Caco-2 (cell line): Measurements from ENCODE around the gene MFRP. TPM values are rescaled to one million over a fixed set of nuclear protein-coding genes. Genes with fewer than 3 reads are reported as not detected.

ENCODE experiments used
- BruUV-seq: library from RNA; stranded (reverse); fragments of 400-500 nt; replicated peaks from 2 replicates; lab custom pipeline; 2021; lab: Mats Ljungman, UMichigan
- CTCF ChIA-PET: fragments of 300-600 bp; sonication (Branson Sonifier 250); formaldehyde crosslinking; loops from one replicate; lab custom pipeline; 2022; ENCODE audit warnings: antibody characterized with exemption; lab: Charles Lee
- POLR2A ChIA-PET: fragments of 300-600 bp; sonication (Branson Sonifier 250); formaldehyde crosslinking; loops from one replicate; lab custom pipeline; 2022; ENCODE audit warnings: antibody characterized with exemption; lab: Charles Lee
- DNase-seq, 2 experiments: peaks; one replicate each; pipeline versions ENCODE4 v3.0.0 to v3.0.0-alpha.2; 2020 to 2022
- H3K27me3 ChIP-seq: replicated peaks from 2 replicates; pipeline ENCODE4 v1.6.0; 2011; ENCODE audit warnings: low read length; ENCODE audit not compliant: control insufficient read depth, insufficient read depth
- H3K36me3 ChIP-seq: 2 replicates; pipeline ENCODE4 v1.5.1; 2011; ENCODE audit warnings: low read length; ENCODE audit not compliant: control insufficient read depth, insufficient read depth
- H3K4me1 ChIP-seq: fragments of 250-450 bp; sonication (Bioruptor Pico); 2 replicates; pipeline ENCODE4 v1.5.1; 2020; ENCODE audit warnings: mild to moderate bottlenecking
- H3K4me3 ChIP-seq: 2 replicates; pipeline ENCODE4 v1.5.1; 2011; ENCODE audit warnings: low read depth, mild to moderate bottlenecking, control low read depth, low read length
- H3K9me3 ChIP-seq: fragments of 250-450 bp; sonication (Bioruptor Pico); 2 replicates; pipeline ENCODE4 v1.5.1; 2020; ENCODE audit warnings: mild to moderate bottlenecking, moderate library complexity
- H3K27ac Mint-ChIP-seq: one replicate; pipeline ENCODE4 v1.8.0; 2022; ENCODE audit warnings: mixed read lengths; ENCODE audit not compliant: unreplicated experiment
- H3K27me3 Mint-ChIP-seq: one replicate; pipeline ENCODE4 v1.8.0; 2022; ENCODE audit warnings: mixed read lengths; ENCODE audit not compliant: insufficient read depth, unreplicated experiment
- H3K36me3 Mint-ChIP-seq: one replicate; pipeline ENCODE4 v1.8.0; 2022; ENCODE audit warnings: mild to moderate bottlenecking, mixed read lengths; ENCODE audit not compliant: insufficient read depth, unreplicated experiment
- H3K4me1 Mint-ChIP-seq: one replicate; pipeline ENCODE4 v1.8.0; 2022; ENCODE audit warnings: low read depth, mixed read lengths; ENCODE audit not compliant: unreplicated experiment
- H3K4me3 Mint-ChIP-seq: one replicate; pipeline ENCODE4 v1.8.0; 2022; ENCODE audit warnings: mild to moderate bottlenecking, moderate library complexity, mixed read lengths; ENCODE audit not compliant: unreplicated experiment
- H3K9me3 Mint-ChIP-seq: one replicate; pipeline ENCODE4 v1.8.0; 2022; ENCODE audit warnings: mixed read lengths; ENCODE audit not compliant: unreplicated experiment
- intact Hi-C: fragments of 100-400 bp; cut with micrococcal nuclease; formaldehyde crosslinking; loops from one replicate; pipeline ENCODE4 v1.10.0; 2022; ENCODE audit not compliant: unreplicated experiment
- total RNA-seq: library from RNA; stranded (reverse); gene quantifications from 2 replicates; pipeline ENCODE4 v1.2.3, GENCODE V29; 2022
- TF ChIP-seq, protein P1 (sequence below), 2 experiments: fragments of 200-600 bp in 1 of 2; IDR thresholded peaks; 1 replicate in 1 of 2; 2 replicates in 1 of 2; pipeline versions ENCODE4 v1.5.1 to v1.8.0; 2011 to 2022; ENCODE audit warnings: antibody characterized with exemption in 1 of 2, control low read depth in 1 of 2, inconsistent platforms in 1 of 2, low read depth in 1 of 2, low read length in 1 of 2, mild to moderate bottlenecking in 1 of 2, moderate library complexity in 1 of 2; ENCODE audit not compliant: insufficient read depth in 1 of 2, severe bottlenecking in 1 of 2, unreplicated experiment in 1 of 2

Gene MFRP
- total RNA-seq, 1 experiment from 2014 or later = not detected

DNA sequence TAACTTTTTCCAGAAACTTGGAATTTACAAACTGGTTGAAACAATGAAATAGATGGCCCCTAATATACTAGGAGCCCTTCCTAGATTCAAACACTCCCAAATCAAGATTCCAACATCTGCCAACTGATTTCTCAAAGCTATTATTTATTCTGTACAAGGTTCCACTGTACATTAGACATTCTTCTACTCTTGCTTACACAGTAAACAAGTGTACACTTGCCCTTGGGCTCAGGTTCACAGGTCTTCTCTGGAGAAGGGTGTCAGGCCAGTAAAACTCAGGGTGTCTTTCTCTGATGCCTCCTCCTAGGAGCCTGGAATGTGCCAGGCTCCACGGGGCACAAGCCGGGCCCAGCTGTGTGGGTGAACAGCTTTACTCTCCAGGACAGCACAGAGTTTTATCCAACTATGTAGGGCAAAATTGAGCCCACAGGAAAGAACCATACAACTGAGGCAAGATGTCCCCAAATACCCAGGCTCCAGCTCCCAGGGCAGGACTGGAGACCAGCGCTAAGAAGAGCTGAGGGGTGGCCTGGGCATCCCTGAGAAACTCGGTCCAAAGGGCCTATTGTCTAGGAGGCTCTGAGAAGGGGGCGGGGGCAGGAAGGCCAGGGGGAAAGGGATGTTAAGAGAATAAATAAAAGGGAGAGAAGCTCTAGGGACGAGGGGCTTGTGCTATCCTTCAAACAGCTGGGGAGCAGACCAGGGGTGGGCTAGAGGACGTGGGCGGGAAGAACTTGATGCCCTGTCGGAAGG is 8.8 kb upstream of the MFRP start:
- POLR2A ChIA-PET = no interaction called here
- no peaks in the 10 kb centered on the region for H3K9me3 Mint-ChIP-seq
- Histone ChIP-seq H3K9me3 (no peaks in the 10 kb centered on the region), H3K36me3 (peaks cover 6% of the 10 kb centered on the region; the same call in 1 of the 2 replicates), H3K4me1 (peaks cover 7% of the 10 kb centered on the region; the same call in 1 of the 2 replicates), H3K27me3 (no peaks in the 10 kb centered on the region), H3K4me3 (no peak overlapping the region)
- CTCF ChIA-PET = interaction anchor here (0.6 to 1.8 kb wide), 4 partner anchors 15 to 149 kb away, joined by 3 to 7 read pairs (median 5); partner anchors contain the start of gene CBL
- H3K4me3 Mint-ChIP-seq = no peak overlapping the region
- no TSS peak for BruUV-seq
- DNase-seq = no peak
- peaks cover 8% of the 10 kb centered on the region for H3K4me1 Mint-ChIP-seq
- H3K36me3 Mint-ChIP-seq = peaks cover 29% of the 10 kb centered on the region
- peaks cover 3% of the 10 kb centered on the region for H3K27me3 Mint-ChIP-seq
- intact Hi-C loops = no loop called here
- TF ChIP-seq, protein P1, sequence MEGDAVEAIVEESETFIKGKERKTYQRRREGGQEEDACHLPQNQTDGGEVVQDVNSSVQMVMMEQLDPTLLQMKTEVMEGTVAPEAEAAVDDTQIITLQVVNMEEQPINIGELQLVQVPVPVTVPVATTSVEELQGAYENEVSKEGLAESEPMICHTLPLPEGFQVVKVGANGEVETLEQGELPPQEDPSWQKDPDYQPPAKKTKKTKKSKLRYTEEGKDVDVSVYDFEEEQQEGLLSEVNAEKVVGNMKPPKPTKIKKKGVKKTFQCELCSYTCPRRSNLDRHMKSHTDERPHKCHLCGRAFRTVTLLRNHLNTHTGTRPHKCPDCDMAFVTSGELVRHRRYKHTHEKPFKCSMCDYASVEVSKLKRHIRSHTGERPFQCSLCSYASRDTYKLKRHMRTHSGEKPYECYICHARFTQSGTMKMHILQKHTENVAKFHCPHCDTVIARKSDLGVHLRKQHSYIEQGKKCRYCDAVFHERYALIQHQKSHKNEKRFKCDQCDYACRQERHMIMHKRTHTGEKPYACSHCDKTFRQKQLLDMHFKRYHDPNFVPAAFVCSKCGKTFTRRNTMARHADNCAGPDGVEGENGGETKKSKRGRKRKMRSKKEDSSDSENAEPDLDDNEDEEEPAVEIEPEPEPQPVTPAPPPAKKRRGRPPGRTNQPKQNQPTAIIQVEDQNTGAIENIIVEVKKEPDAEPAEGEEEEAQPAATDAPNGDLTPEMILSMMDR (IDR thresholded peaks at IDR 0.05; ENCODE audit: insufficient read depth in 1 of 2, low read depth in 1 of 2, low read length in 1 of 2, severe bottlenecking in 1 of 2, unreplicated experiment in 1 of 2) = no peak
- no peak overlapping the region for H3K27ac Mint-ChIP-seq

DNA sequence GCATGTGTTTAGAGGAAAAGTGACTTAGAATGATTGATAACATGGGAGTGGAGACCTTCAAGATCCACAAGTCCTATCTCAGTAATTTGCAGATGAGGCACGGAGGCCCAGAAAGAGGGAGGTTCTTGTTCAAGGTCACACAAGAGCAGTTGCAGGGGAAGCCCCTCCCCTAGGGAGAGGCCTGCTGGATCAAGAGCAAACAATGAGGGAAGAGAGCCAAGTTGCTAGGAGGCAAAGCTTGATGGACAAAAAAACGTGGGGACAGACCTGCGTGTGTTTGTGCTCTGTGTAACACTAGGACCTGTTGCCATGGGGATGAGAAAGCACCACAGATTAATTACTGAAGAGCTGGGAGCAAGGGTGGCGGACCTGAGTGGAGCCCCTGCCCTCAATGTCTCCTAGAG is 6.4 kb upstream of the MFRP start:
- no peak overlapping the region for H3K4me3 Mint-ChIP-seq
- H3K27ac Mint-ChIP-seq = no peak overlapping the region
- no TSS peak for BruUV-seq
- TF ChIP-seq, protein P1 (IDR thresholded peaks at IDR 0.05; ENCODE audit: insufficient read depth in 1 of 2, low read depth in 1 of 2, low read length in 1 of 2, severe bottlenecking in 1 of 2, unreplicated experiment in 1 of 2) = no peak
- peak in 1 of 2 experiments; percentile 47 for DNase-seq
- H3K4me1 ChIP-seq = peaks cover 7% of the 10 kb centered on the region; the same call in 1 of the 2 replicates
- no peaks in the 10 kb centered on the region for H3K9me3 ChIP-seq
- peaks cover 8% of the 10 kb centered on the region for H3K4me1 Mint-ChIP-seq
- ChIA-PET POLR2A (no interaction called here), CTCF (interaction anchor here (1.1 to 2.5 kb wide), 2 partner anchors 13 to 15 kb away, joined by 3 to 15 read pairs; no protein-coding TSS in a partner anchor)
- H3K4me3 ChIP-seq = no peak overlapping the region
- H3K9me3 Mint-ChIP-seq = no peaks in the 10 kb centered on the region
- intact Hi-C loops = loop anchor here (1.0 to 2.0 kb wide), 2 partner anchors 16 to 21 kb away; no protein-coding TSS in a partner anchor
- H3K36me3 Mint-ChIP-seq = peaks cover 17% of the 10 kb centered on the region
- peaks cover 3% of the 10 kb centered on the region for H3K27me3 Mint-ChIP-seq
- H3K36me3 ChIP-seq = 0 out of 2 replicates have a peak, but pooled peaks cover 1% of the 10 kb centered on the region
- no peaks in the 10 kb centered on the region for H3K27me3 ChIP-seq

DNA sequence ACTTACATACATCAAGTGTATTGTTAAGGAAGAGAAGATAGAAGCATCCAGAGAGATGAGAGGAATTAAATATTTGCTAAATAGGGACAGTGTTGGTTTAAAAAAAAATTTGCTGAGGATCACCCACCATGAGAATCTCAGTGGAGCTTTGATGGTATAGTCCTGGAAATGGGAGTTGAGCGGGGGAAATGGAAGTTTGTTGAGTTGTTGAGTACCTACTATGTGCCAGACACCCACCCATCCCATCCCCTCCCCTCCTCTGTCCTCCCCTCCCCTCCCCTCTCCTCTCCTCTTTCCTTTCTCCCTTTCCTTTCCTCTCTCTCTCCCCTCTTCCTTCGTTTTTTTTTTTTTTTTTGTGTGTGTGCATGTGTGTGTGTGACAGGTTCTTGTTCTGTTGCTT is 4.7 kb upstream of the MFRP start:
- Histone ChIP-seq H3K36me3 (no peaks in the 10 kb centered on the region), H3K4me1 (peaks cover 7% of the 10 kb centered on the region; the same call in 1 of the 2 replicates), H3K27me3 (no peaks in the 10 kb centered on the region), H3K9me3 (no peaks in the 10 kb centered on the region), H3K4me3 (no peak overlapping the region)
- ChIA-PET CTCF (interaction anchor here (0.5 to 1.4 kb wide), 2 partner anchors 10 to 81 kb away, joined by 3 to 4 read pairs; no protein-coding TSS in a partner anchor), POLR2A (no interaction called here)
- Mint-ChIP-seq H3K9me3 (no peaks in the 10 kb centered on the region), H3K4me1 (peaks cover 8% of the 10 kb centered on the region), H3K27ac (no peak overlapping the region), H3K36me3 (peaks cover 10% of the 10 kb centered on the region), H3K27me3 (peaks cover 3% of the 10 kb centered on the region), H3K4me3 (no peak overlapping the region)
- DNase-seq = no peak
- no TSS peak for BruUV-seq
- TF ChIP-seq, protein P1 (IDR thresholded peaks at IDR 0.05; ENCODE audit: insufficient read depth in 1 of 2, low read depth in 1 of 2, low read length in 1 of 2, severe bottlenecking in 1 of 2, unreplicated experiment in 1 of 2) = no peak
- intact Hi-C loops = no loop called here
